Left lung (tissue), 10 donors: ENCODE results near the gene SIPA1L3. TPM values are rescaled to one million over a fixed set of nuclear protein-coding genes. Genes with fewer than 3 reads are reported as not detected.
A peak's percentile ranks its signal among the peaks of the same experiment; 100 is the strongest.

Source experiments
- ATAC-seq: fragments of 200-7000 bp; cut with Tn5 transposase; one replicate; pipeline ENCODE4 v1.9.1; 2020; ENCODE audit warnings: moderate library complexity
- DNase-seq, 4 donors: peaks; one replicate each; pipeline ENCODE4 v3.0.0-alpha.2; 2013 to 2020
- H3K27ac ChIP-seq, 2 donors: fragments of 200-600 bp; sonication (generic) in 1 of 2; one replicate each; pipeline versions ENCODE4 v1.5.0 to v1.8.0; 2020 to 2021
- H3K27me3 ChIP-seq, 2 donors: fragments of 200-600 bp; sonication (generic) in 1 of 2; one replicate each; pipeline versions ENCODE4 v1.5.0 to v1.8.0; 2020 to 2021
- H3K36me3 ChIP-seq, 2 donors: fragments of 200-600 bp; sonication (generic) in 1 of 2; one replicate each; pipeline versions ENCODE4 v1.5.0 to v1.8.0; 2020 to 2021
- H3K4me1 ChIP-seq, 2 donors: fragments of 200-600 bp; one replicate each; pipeline ENCODE4 v1.8.0; 2021
- H3K4me3 ChIP-seq, 2 donors: fragments of 200-600 bp; sonication (generic) in 1 of 2; one replicate each; pipeline versions ENCODE4 v1.5.0 to v1.8.0; 2020 to 2021; ENCODE audit warnings: mild to moderate bottlenecking in 1 of 2
- H3K9me3 ChIP-seq, 2 donors: fragments of 200-600 bp; sonication (generic) in 1 of 2; one replicate each; pipeline versions ENCODE4 v1.5.0 to v1.8.0; 2020 to 2021
- intact Hi-C, 2 donors: fragments of 100-400 bp; cut with DNase I; formaldehyde crosslinking; loops; one replicate each; pipeline versions ENCODE4 v1.11.2 to v1.14.2; 2022
- polyA plus RNA-seq, 6 donors: library from polyadenylated mRNA; unstranded; fragments of 120-200 nt; gene quantifications; one replicate each; pipeline ENCODE4 v1.2.1, GENCODE V29; 2013; ENCODE audit not compliant: insufficient read length in 6 of 6
- total RNA-seq, 2 donors: library from RNA; stranded (reverse); fragmentation: NEBNext Ultra II Directional; extraction: Animal tissue kit (Norgen Biotek cat#: 25700); gene quantifications; one replicate each; pipeline ENCODE4 v1.2.1, GENCODE V29; 2021
- TF ChIP-seq, protein P1 (sequence below), 2 donors: fragments of 200-600 bp; sonication (generic) in 1 of 2; IDR thresholded peaks; one replicate each; pipeline versions ENCODE4 v1.5.0 to v1.8.0; 2021; ENCODE audit warnings: antibody characterized with exemption in 2 of 2
- donor health status: DM: no; HTN: yes; CAD: no.
- donor health status: DM: no; HTN: no; CAD: no.

The SIPA1L3 gene
- total and polyA plus RNA-seq, 8 donors: 22.7 to 59.0 (median 27.4) TPM

GRCh38 chr19:38047049-38047438, 140.0 kb downstream of the SIPA1L3 start:
- no peak overlapping the region for H3K27ac ChIP-seq
- H3K4me3 ChIP-seq: no peak overlapping the region
- no peaks in the 10 kb centered on the region for H3K27me3 ChIP-seq
- no peak for DNase-seq
- no peaks in the 10 kb centered on the region for H3K9me3 ChIP-seq
- intact Hi-C loops: no loop called here
- ATAC-seq: no peak
- H3K36me3 ChIP-seq: no peaks in the 10 kb centered on the region
- TF ChIP-seq, protein P1, sequence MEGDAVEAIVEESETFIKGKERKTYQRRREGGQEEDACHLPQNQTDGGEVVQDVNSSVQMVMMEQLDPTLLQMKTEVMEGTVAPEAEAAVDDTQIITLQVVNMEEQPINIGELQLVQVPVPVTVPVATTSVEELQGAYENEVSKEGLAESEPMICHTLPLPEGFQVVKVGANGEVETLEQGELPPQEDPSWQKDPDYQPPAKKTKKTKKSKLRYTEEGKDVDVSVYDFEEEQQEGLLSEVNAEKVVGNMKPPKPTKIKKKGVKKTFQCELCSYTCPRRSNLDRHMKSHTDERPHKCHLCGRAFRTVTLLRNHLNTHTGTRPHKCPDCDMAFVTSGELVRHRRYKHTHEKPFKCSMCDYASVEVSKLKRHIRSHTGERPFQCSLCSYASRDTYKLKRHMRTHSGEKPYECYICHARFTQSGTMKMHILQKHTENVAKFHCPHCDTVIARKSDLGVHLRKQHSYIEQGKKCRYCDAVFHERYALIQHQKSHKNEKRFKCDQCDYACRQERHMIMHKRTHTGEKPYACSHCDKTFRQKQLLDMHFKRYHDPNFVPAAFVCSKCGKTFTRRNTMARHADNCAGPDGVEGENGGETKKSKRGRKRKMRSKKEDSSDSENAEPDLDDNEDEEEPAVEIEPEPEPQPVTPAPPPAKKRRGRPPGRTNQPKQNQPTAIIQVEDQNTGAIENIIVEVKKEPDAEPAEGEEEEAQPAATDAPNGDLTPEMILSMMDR (IDR thresholded peaks at IDR 0.05): no peak
- H3K4me1 ChIP-seq: peaks cover 0 to 18% of the 10 kb centered on the region in 2 donors

DNA sequence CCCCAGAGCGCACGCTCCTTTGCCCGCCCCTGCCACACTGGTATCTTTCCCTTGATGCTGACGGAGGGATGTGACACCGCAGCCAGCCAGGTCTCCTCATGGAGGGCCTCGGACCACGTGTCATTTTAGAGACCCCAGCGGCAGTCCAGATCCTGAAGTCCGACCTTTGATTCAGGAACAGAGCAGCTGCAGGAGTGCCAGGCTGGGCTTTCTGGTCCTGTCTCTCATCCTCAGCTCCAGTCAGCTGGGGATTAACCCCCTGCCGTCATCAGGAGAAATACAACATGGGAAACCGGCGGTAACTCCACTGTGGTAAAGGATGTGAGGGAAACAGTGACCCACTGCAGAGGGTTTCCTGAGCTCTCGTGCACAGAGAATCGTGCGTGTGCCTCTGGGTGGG, 140.6 kb downstream of the SIPA1L3 start:
- Histone ChIP-seq H3K27me3 (no peaks in the 10 kb centered on the region), H3K27ac (peak overlapping the region in 1 of 2 donors; percentile 92), H3K9me3 (no peaks in the 10 kb centered on the region), H3K4me1 (peaks cover 0 to 18% of the 10 kb centered on the region in 2 donors), H3K36me3 (no peaks in the 10 kb centered on the region), H3K4me3 (no peak overlapping the region)
- TF ChIP-seq, protein P1 (IDR thresholded peaks at IDR 0.05): no peak
- peak in 1 of 4 donors; percentile 57 for DNase-seq
- ATAC-seq: no peak
- intact Hi-C loops: no loop called here

- H3K9me3 ChIP-seq: no peaks in the 10 kb centered on the region
- H3K27ac ChIP-seq: peak overlapping the region; percentile 26 to 92
- H3K27me3 ChIP-seq: no peaks in the 10 kb centered on the region
- H3K4me1 ChIP-seq: peaks cover 0 to 18% of the 10 kb centered on the region in 2 donors
- peak overlapping the region in 1 of 2 donors; percentile 7 for H3K4me3 ChIP-seq
- TF ChIP-seq, protein P1 (IDR thresholded peaks at IDR 0.05): no peak
- no peaks in the 10 kb centered on the region for H3K36me3 ChIP-seq
- intact Hi-C loops: no loop called here
- ATAC-seq (peak; percentile 53), DNase-seq (peak in 1 of 4 donors; percentile 41)
Measured at GRCh38 chr19:38049105-38049649, 142.2 kb downstream of the SIPA1L3 start.

- intact Hi-C loops: no loop called here
- DNase-seq (peak in 1 of 4 donors; percentile 46), ATAC-seq (no peak)
- H3K4me1 ChIP-seq: peaks cover 0 to 35% of the 10 kb centered on the region in 2 donors
- no peaks in the 10 kb centered on the region for H3K9me3 ChIP-seq
- no peak overlapping the region for H3K4me3 ChIP-seq
- H3K27me3 ChIP-seq: no peaks in the 10 kb centered on the region
- no peak overlapping the region for H3K27ac ChIP-seq
- TF ChIP-seq, protein P1 (IDR thresholded peaks at IDR 0.05): no peak
- no peaks in the 10 kb centered on the region for H3K36me3 ChIP-seq
Measured at GRCh38 chr19:38055010-38055409, 148.0 kb downstream of the SIPA1L3 start.

DNA sequence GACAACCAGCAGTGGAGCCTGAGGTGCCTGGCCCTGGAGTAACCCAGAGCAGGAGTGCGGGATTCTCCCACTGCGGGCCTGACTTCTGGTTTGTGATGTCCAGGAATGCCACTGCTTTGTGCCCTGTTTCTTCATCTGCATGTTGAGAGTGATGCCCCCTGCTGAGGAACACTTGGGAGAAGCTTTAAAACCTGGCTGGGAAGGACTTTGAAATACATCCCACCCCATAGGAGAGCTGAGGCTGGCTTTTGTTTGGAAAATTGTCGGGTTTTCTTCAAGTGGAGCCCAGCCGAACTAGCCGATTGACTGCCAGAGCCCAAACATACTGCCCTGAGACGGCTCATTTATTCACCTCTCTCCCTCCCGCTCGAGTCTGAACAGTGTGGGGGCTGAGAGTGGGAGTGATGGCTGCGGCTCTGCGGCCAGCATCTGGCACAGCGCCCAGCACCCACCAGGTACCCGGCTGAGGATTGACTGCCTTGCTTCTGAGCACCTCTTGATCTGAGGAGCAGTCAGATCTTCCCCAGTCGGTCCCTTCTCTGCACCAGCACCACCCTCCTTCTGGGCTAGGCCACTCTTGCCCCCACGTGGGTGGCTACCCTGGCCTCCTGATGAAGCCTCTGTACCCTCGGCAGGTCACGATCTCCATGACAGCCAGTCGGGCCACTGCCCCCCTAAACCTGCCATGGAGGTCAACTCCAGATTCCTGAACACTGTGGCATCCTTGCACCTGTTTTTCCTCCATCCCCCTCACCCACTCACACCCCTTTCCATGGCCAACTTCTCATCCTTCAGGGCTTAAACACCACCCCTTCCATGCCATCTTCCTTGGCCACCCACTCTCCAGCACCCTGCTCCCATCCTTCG, 148.9 kb downstream of the SIPA1L3 start:
- H3K27me3 ChIP-seq: no peaks in the 10 kb centered on the region
- H3K27ac ChIP-seq: peak overlapping the region in 1 of 2 donors; percentile 15
- no peak for ATAC-seq
- intact Hi-C loops: no loop called here
- TF ChIP-seq, protein P1 (IDR thresholded peaks at IDR 0.05): no peak
- H3K4me3 ChIP-seq: no peak overlapping the region
- no peaks in the 10 kb centered on the region for H3K9me3 ChIP-seq
- peak in 1 of 4 donors; percentile 33 for DNase-seq
- H3K36me3 ChIP-seq: no peaks in the 10 kb centered on the region
- H3K4me1 ChIP-seq: peaks cover 0 to 40% of the 10 kb centered on the region in 2 donors
